Fibroblast of lung (primary cell): ENCODE data around the gene AXIN2.

ENCODE experiments used
- CTCF ChIP-seq, 2 donors: IDR thresholded peaks in 1 of 2; conservative IDR thresholded peaks in 1 of 2; 1 replicate in 1 of 2; 2 replicates in 1 of 2; pipeline ENCODE4 v1.5.1; 2011 to 2012; ENCODE audit warnings: low read length in 2 of 2, control low read depth in 1 of 2, inconsistent platforms in 1 of 2, low read depth in 1 of 2, mild to moderate bottlenecking in 1 of 2
- EZH2 ChIP-seq: IDR thresholded peaks from 2 replicates; pipeline ENCODE4 v1.5.1; 2012; ENCODE audit warnings: low read length, control low read depth, mild to moderate bottlenecking; ENCODE audit errors: missing control alignments

- TF ChIP-seq CTCF (conservative IDR thresholded peaks at IDR 0.05 in 1 of 2, IDR thresholded peaks at IDR 0.05 in 1 of 2; ENCODE audit: low read depth in 1 of 2, low read length in 2 of 2) (no peak), EZH2 (no peak)
Measured at GRCh38 chr17:65567566-65567965, 6.1 kb upstream of the AXIN2 start.
